Measurements from ENCODE around the gene MRPL39.

GRCh38 chr21:25649146-25649545 is 41.9 kb upstream of the MRPL39 start:
- no peak for TF ChIP-seq CTCF (conservative IDR thresholded peaks at IDR 0.05)
- TF ChIP-seq ZFX (IDR thresholded peaks at IDR 0.05): no peak

All from C4-2B (cell line).